CMK (cell line): ENCODE data around the gene AGRN.
A peak's percentile ranks its signal among the peaks of the same experiment; 100 is the strongest.
"Not testable (repeated sequence)": the region's sequence is repeated elsewhere in the genome, so short reads cannot be mapped to it uniquely, and the experiment has no call there.

Experiments
- DNase-seq: peaks from one replicate; pipeline ENCODE4 v3.0.0-alpha.2; 2010; ENCODE audit warnings: low read depth

Gene AGRN

GRCh38 chr1:1053682-1054081, 33.8 kb downstream of the AGRN start:
- DNase-seq, result no peak

- no peak for DNase-seq
Observed at GRCh38 chr1:1054099-1054700, 34.3 kb downstream of the AGRN start.

- DNase-seq, result no peak
Observed at GRCh38 chr1:1054971-1055370, 35.1 kb downstream of the AGRN start.

DNA sequence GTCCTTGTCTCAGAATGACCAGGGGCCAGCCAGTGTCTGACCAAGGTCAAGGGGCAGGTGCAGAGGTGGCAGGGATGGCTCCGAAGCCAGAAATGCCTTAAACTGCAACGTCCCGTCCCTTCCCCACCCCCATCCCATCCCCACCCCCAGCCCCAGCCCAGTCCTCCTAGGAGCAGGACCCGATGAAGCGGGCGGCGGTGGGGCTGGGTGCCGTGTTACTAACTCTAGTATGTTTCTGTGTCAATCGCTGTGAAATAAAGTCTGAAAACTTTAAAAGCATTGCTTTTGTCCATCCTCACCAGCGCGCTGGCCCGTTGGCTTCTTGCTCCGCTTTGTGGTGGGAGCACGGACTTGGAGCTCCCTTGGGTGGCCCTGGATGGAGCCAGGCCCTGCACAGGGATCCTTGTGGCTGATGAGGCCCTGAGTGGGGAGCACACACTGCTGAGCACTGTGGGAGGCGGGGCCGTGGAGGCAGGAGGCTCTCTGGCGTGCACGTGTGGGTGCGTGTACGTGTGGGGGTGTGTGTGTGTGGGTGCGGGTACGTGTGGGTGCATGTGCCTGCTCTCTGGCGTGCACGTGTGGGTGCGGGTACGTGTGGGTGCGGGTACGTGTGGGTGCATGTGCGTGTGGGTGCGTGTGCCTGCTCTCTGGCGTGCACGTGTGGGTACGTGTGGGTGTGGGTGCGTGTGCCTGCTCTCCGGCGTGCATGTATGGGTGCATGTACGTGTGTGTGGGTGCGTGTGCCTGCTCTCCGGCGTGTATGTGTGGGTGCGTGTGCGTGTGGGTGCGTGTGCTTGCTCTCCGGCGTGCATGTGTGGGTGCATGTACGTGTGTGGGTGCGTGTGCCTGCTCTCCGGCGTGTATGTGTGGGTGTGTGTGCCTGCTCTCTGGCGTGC, 36.2 kb downstream of the AGRN start:
- no peak for DNase-seq

DNA sequence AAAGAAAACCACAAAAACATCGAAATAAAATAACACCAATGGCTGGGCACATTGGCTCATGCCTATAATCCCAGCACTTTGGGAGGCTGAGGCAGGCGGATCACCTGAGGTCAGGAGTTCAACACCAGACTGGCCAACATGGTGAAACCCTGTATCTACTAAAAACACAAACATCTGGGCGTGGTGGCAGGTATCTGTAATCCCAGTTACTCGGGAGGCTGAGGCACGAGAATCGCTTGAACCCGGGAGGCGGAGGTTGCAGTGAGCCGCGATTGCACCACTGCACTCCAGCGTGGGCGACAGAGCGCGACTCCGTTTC, 37.8 kb downstream of the AGRN start:
- DNase-seq, result not testable (repeated sequence)

DNA sequence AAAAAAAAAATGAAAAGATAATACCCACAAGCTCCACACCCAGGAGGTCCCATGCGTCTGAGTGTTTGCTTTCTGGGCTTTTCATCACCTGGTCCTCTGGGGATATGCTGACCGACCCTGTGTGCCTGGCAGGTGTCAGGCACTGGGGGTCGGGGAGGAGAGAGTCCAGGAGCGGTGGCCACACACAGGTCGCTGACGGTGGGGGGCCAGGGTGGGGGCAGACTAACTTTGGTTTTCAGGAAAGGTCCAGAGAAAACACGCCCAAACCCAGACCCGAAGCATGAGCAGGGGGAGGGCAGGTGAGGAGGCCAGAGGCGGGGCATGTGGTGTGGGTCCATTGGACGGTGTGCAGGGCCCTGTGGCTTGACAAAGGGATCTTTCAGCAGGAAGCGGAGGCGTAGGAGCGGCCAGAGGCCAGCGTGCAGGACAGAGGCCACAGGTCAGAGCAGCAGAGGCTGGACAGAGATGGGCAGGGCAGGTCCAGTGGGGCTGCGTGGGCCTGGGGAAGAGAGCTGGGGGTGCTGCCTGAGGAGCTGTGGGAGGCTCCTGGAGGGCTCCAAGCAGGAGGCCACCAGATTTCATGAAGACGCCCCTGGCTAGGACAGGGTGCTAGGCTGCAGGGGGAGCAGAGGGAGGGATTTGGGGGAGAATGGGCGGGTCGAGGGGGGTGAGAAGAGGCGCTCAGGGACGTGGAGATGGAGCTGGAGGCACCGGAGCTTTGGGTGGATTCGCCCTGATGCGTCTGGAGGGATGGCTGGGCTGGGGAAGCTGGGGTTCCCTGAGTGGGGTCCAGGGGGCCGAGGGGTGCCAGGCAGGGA, 38.4 kb downstream of the AGRN start:
- DNase-seq, result no peak

DNA sequence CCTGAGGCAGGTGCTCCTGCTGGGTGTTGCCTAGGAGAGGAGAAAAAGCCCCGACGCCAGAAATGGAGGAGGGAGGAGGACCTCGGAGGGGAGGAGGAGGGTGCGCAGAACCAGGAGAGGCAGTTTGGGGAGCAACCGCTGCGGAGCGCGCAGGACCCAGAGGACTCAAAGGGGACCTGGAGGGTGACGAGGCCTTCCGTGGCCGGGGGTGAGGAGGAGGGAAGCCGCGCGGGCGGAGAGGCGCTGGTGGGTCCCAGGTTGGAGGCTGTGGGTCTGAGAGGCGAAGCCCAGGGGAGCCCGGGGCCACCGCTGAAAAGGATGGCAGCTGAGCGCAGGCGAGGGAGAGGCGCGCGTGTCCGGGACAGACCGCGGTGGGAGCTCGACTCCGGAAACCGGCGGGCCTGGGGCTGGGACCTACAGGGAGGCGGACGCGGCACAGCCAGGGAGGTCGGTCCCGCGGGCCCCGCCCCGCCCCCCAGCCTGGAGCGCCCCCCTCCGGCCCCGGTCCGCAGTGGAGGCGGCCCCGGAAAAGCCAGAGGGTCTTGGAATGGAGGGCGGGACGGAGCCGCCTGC, 39.1 kb downstream of the AGRN start:
- no peak for DNase-seq

GRCh38 chr1:1059494-1060280, 39.8 kb downstream of the AGRN start:
- DNase-seq, result no peak

DNA sequence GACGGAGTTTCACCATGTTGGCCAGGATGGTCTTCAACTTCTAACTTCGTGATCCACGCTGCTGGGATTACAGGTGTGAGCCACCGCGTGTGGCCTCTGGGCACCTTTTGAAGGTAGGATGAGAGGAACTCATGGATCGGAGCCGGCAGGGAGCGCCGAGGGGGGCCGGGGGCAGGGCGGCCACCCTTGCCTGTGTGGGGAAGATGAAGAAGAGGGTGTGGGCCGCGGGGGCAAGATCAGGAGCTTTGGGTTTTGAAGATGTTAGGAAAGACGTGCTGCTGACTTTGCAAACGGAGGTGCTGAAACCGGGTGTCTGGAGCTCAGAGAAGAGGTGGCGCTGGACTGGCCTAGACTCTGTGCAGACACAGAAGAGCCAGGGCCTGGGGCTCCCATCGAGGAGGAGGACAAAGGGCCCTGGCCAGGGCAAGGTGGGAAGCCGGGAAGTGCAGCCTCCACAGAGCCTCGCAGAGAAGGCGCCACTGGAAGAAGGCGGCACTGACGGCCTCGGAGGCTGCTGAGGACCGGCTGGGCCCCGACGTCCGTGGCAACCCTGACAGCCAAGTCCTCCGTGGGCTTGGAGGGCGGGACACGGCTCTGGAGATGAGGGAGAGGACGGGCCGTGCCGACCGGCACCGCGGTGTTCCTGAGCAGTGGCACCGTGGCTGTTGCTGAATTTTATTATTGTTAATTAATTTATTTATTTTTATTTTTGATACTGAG, 40.5 kb downstream of the AGRN start:
- no peak for DNase-seq

- peak; percentile 76 for DNase-seq
Observed at GRCh38 chr1:1061682-1062345, 41.9 kb downstream of the AGRN start.

DNA sequence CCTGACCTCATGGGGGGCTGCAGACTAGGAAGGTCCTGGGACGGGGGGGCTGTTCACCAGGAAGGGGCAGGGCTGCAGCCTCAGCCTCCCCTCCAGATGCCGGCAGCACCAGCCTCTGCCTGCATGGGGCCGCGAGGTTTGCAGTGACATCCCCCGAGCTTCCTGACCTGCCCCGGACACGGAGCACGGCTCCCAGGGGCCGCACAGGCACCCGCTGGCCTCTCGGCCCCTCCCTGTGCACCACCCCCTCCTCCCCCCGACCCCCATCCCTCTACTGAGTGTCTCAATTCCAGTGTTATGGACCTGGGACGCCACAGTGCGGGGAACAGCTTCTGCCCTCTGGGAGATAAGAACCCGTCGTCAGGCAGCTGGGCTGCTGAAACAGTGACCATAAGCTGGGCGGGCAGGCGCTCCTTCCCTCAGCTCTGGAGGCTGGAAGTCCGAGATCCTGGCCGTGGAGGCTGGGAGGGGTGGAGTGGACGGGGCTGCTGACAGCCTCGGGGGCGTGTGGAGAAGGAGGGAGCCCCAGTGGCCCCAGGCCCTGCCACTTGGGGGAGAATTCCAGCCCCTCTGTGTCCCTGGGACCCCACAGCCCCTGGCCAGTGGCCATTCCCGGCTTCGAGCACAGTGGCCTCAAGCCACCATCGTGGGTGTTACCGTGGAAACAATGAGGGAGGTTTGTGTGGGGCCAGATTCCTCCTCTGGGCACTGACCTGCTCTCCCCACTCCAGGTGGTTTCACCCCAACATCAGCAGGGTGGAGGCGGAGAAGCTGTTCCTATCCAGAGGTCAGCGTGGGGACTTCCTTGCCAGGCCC, 42.6 kb downstream of the AGRN start:
- DNase-seq, result no peak

GRCh38 chr1:1063261-1063944, 43.5 kb downstream of the AGRN start:
- no peak for DNase-seq

DNA sequence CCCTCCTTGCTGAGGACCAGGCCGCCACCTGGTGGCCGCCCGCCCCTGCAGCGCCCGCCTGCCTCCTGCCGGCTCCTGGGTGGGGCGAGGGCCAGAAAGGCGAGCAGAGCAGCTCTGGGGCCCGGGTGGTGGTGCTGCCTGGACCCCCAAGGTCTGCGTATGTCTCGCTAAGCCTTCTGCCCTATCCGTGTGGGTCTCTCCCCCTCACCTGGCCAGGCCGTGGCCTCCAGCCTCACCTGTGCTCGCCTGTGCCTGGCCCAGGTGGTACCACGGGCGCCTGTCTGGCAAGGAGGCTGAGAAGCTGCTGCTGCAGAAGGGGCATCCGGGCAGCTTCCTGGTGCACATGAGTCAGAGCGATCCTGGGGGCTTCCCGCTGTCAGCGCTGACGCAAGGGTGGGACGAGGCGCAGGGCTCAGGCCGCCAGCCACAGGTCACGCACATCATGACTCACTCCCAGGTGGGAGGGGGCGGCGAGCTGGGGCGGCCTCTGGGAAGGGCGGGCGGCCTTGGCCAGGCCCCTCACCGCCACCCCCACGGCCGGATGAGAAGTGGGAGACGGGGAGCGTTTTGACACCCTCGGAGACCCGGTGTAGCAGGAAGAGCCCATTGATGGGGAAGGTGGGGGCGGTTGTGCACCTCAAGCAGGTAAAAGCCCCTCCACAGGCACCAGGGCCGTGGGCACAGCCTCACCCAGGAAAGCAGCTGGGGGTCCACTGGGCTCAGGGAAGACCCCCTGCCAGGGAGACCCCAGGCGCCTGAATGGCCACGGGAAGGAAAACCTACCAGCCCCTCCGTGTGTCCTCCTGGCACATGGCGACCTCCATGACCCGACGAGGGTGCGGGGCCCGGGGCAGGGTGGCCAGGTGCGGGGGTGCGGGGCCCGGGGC, 44.3 kb downstream of the AGRN start:
- DNase-seq, result no peak

DNA sequence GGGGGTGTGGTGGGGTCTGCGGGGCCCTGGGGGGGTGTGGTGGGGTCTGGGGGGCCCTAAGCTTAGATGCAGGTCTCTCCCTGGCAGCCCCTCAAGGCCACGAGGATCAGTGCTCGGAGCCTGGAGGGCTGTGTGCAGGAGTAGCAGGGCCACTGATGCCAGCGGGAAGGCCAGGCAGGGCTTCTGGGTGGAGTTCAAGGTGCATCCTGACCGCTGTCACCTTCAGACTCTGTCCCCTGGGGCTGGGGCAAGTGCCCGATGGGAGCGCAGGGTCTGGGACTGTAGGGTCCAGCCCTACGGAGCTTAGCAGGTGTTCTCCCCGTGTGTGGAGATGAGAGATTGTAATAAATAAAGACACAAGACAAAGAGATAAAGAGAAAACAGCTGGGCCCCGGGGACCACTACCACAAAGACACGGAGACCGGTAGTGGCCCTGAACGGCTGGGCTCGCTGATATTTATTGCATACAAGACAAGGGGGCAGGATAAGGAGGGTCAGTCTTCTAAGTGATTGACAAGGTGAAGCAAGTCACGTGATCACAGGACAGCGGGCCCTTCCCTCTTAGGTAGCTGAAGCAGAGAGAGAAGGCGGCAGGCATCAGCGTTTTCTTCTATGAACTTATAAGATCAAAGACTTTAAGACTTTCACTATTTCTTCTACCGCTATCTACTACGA, 45.5 kb downstream of the AGRN start:
- no peak for DNase-seq

- not testable (repeated sequence) for DNase-seq
Observed at GRCh38 chr1:1065940-1066304, 46.0 kb downstream of the AGRN start.

GRCh38 chr1:1066403-1067283, 46.7 kb downstream of the AGRN start:
- no peak for DNase-seq
